Measurements from ENCODE around the gene CDCA3. TPM values are rescaled to one million over a fixed set of nuclear protein-coding genes. Genes with fewer than 3 reads are reported as not detected.
A peak's percentile ranks its signal among the peaks of the same experiment; 100 is the strongest.

CDCA3 gene
- total and polyA plus RNA-seq, 2 donors (not counting 1 experiment from before 2014, with no cell fraction given), result 1.6 to 2.3 TPM

DNA sequence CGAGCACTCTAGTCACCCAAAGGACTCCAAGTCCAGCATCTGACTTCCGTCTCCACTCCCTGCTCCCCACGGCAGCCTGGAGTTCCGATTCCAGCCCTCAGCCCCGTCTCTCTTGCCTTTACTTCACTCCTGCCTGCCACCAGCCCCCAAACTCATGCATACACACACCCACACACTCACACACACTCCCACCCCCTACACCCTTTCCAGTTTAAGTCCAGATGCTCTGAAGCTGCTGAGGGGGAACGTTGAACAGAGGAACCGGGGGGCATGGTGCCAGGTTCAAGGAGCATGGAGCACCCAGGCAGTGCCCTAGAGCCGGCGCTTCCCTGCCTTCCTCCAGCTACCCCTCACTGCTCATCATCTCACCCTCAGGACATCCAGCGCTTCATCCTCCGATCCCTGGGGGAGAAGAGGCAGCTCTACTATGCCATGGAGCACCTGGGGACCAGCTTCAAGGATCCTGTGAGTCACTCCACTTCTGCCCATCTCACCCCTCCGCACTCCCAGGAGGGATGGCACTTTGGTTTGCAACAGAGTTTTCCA lies 19.6 kb downstream of the CDCA3 start:
- ATAC-seq (ENCODE audit: low read depth) (no peak), DNase-seq (no peak)
- H3K9me3 Mint-ChIP-seq (ENCODE audit: insufficient read depth), result no peaks in the 10 kb centered on the region
- TF ChIP-seq CTCF (IDR thresholded peaks at IDR 0.05) (no peak), EZH2 (IDR thresholded peaks at IDR 0.05; ENCODE audit: borderline replicate concordance, insufficient read depth, low read depth, low read length, poor library complexity, severe bottlenecking) (no peak)
- H3K79me2 ChIP-seq (ENCODE audit: control insufficient read depth, insufficient read depth, low read length), result no peaks in the 10 kb centered on the region
- POLR2A ChIA-PET, result no interaction called here
- H3K27ac ChIP-seq (ENCODE audit: low read length in 2 of 2), result no peak overlapping the region
- intact Hi-C loops (cut with micrococcal nuclease), result no loop called here
- no peak overlapping the region for H3K4me3 ChIP-seq (ENCODE audit: control extremely low read depth in 1 of 5, extremely low read depth in 1 of 5, insufficient read depth in 1 of 5, low read depth in 2 of 5, low read length in 4 of 5)
- peaks cover 17% of the 10 kb centered on the region for H3K4me1 Mint-ChIP-seq
- peaks cover 0 to 46% (median 20%) of the 10 kb centered on the region in 4 experiments for H3K27me3 ChIP-seq (replicated peaks in 1 of 4; ENCODE audit: control extremely low read depth in 1 of 4, control insufficient read depth in 3 of 4, insufficient read depth in 4 of 4, low read length in 3 of 4)
- WGBS (ENCODE audit: insufficient coverage), result 90% methylated on average over 9 of the region's 12 CpGs
- CTCF ChIA-PET, result interaction anchor here (0.7 to 1.1 kb wide), 4 partner anchors 41 to 248 kb away, joined by 3 to 5 read pairs (median 3); partner anchors contain the start of genes COPS7A and SPSB2
- no peak overlapping the region for H3K9ac ChIP-seq (ENCODE audit: low read length)
- H3K4me3 Mint-ChIP-seq, result peak overlapping the region; percentile 17
- H3K27ac Mint-ChIP-seq, result no peak overlapping the region
- peaks cover 20 to 28% of the 10 kb centered on the region in 2 donors for H3K4me1 ChIP-seq (ENCODE audit: control insufficient read depth in 2 of 2, insufficient read depth in 2 of 2, low read length in 2 of 2)
- H3K36me3 ChIP-seq (replicated peaks in 1 of 2; ENCODE audit: control extremely low read depth in 1 of 2, control insufficient read depth in 1 of 2, extremely low read depth in 1 of 2, insufficient read depth in 2 of 2, low read length in 1 of 2), result no peaks in the 10 kb centered on the region
- H4K20me1 ChIP-seq (ENCODE audit: control insufficient read depth, insufficient read depth, low read length, poor library complexity, severe bottlenecking), result peaks cover 11% of the 10 kb centered on the region
- H3K27me3 Mint-ChIP-seq, result peaks cover 52% of the 10 kb centered on the region
- no peak overlapping the region for H2AFZ ChIP-seq (ENCODE audit: insufficient read depth, low read depth, low read length, poor library complexity, severe bottlenecking)
- peaks cover 0 to 4% (median 0%) of the 10 kb centered on the region in 3 donors for H3K9me3 ChIP-seq (ENCODE audit: control extremely low read depth in 1 of 3, control insufficient read depth in 2 of 3, insufficient read depth in 1 of 3, low read length in 2 of 3)
- H3K4me2 ChIP-seq (replicated peaks; ENCODE audit: low read depth, low read length, poor library complexity, severe bottlenecking), result no peak overlapping the region

- 98% methylated on average over 5 of the region's 6 CpGs for WGBS (ENCODE audit: insufficient coverage)
- Mint-ChIP-seq H3K4me1 (peaks cover 17% of the 10 kb centered on the region), H3K4me3 (peak overlapping the region; percentile 45), H3K27me3 (peaks cover 57% of the 10 kb centered on the region), H3K27ac (no peak overlapping the region), H3K9me3 (ENCODE audit: insufficient read depth) (no peaks in the 10 kb centered on the region)
- H3K9me3 ChIP-seq (ENCODE audit: control extremely low read depth in 1 of 3, control insufficient read depth in 2 of 3, insufficient read depth in 1 of 3, low read length in 2 of 3), result peaks cover 0 to 7% (median 0%) of the 10 kb centered on the region in 3 donors
- no peaks in the 10 kb centered on the region for H3K79me2 ChIP-seq (ENCODE audit: control insufficient read depth, insufficient read depth, low read length)
- intact Hi-C loops (cut with micrococcal nuclease), result no loop called here
- POLR2A ChIA-PET, result no interaction called here
- CTCF ChIA-PET, result interaction anchor here (0.7 to 1.4 kb wide), 4 partner anchors 21 to 247 kb away, joined by 3 to 5 read pairs (median 4); partner anchors contain the start of genes SPSB2 and USP5
- ATAC-seq (ENCODE audit: low read depth) (no peak), DNase-seq (no peak)
- no peak overlapping the region for H3K4me2 ChIP-seq (replicated peaks; ENCODE audit: low read depth, low read length, poor library complexity, severe bottlenecking)
- H4K20me1 ChIP-seq (ENCODE audit: control insufficient read depth, insufficient read depth, low read length, poor library complexity, severe bottlenecking), result peaks cover 11% of the 10 kb centered on the region
- H3K27me3 ChIP-seq (replicated peaks in 1 of 4; ENCODE audit: control extremely low read depth in 1 of 4, control insufficient read depth in 3 of 4, insufficient read depth in 4 of 4, low read length in 3 of 4), result peaks cover 0 to 51% (median 23%) of the 10 kb centered on the region in 4 experiments
- peaks cover 20 to 28% of the 10 kb centered on the region in 2 donors for H3K4me1 ChIP-seq (ENCODE audit: control insufficient read depth in 2 of 2, insufficient read depth in 2 of 2, low read length in 2 of 2)
- H3K36me3 ChIP-seq (replicated peaks in 1 of 2; ENCODE audit: control extremely low read depth in 1 of 2, control insufficient read depth in 1 of 2, extremely low read depth in 1 of 2, insufficient read depth in 2 of 2, low read length in 1 of 2), result no peaks in the 10 kb centered on the region
- no peak overlapping the region for H3K4me3 ChIP-seq (ENCODE audit: control extremely low read depth in 1 of 5, extremely low read depth in 1 of 5, insufficient read depth in 1 of 5, low read depth in 2 of 5, low read length in 4 of 5)
- TF ChIP-seq EZH2 (IDR thresholded peaks at IDR 0.05; ENCODE audit: borderline replicate concordance, insufficient read depth, low read depth, low read length, poor library complexity, severe bottlenecking), result no peak
- TF ChIP-seq CTCF (IDR thresholded peaks at IDR 0.05), result no peak
- H2AFZ ChIP-seq (ENCODE audit: insufficient read depth, low read depth, low read length, poor library complexity, severe bottlenecking), result no peak overlapping the region
- H3K9ac ChIP-seq (ENCODE audit: low read length), result no peak overlapping the region
- no peak overlapping the region for H3K27ac ChIP-seq (ENCODE audit: low read length in 2 of 2)
These were observed 20.1 kb downstream of the CDCA3 start for GRCh38 chr12:6830999-6831398.

Data from B cell (primary cell).